A172 (cell line): Measurements from ENCODE around the gene FIZ1. TPM values are rescaled to one million over a fixed set of nuclear protein-coding genes. Genes with fewer than 3 reads are reported as not detected.

ENCODE experiments used
- DNase-seq: peaks from one replicate; pipeline ENCODE4 v3.0.0-alpha.2; 2015; ENCODE audit warnings: low spot score
- total RNA-seq: library from RNA; depleted of rRNA; stranded (reverse); fragments of >200 nt; shearing (Covaris generic); gene quantifications from 2 replicates; pipeline ENCODE4 v1.2.3, GENCODE V29; 2014

The FIZ1 gene
- total RNA-seq, 1 experiment from 2014 or later = 11.5 TPM

- no peak for DNase-seq
These were observed 14.8 kb upstream of the FIZ1 start for GRCh38 chr19:55613930-55614710.

GRCh38 chr19:55613396-55613795 is 14.1 kb upstream of the FIZ1 start:
- no peak for DNase-seq

GRCh38 chr19:55611983-55612645 is 12.8 kb upstream of the FIZ1 start:
- DNase-seq = no peak

- DNase-seq = no peak
These were observed 12.1 kb upstream of the FIZ1 start for GRCh38 chr19:55611300-55611982.

- no peak for DNase-seq
These were observed 10.0 kb upstream of the FIZ1 start for GRCh38 chr19:55609326-55609725.

- DNase-seq = no peak
These were observed 7.5 kb upstream of the FIZ1 start for GRCh38 chr19:55606817-55607216.

GRCh38 chr19:55606471-55606787 is 7.1 kb upstream of the FIZ1 start:
- no peak for DNase-seq

GRCh38 chr19:55605637-55606470 is 6.5 kb upstream of the FIZ1 start, which contains the start of gene ZNF865:
TSS of gene ZNF865 (plus strand) at chr19:55605647. CDS start at chr19:55613619, 7,972 bp downstream.
- peak; percentile 94 for DNase-seq

GRCh38 chr19:55605207-55605636 is 5.9 kb upstream of the FIZ1 start:
- DNase-seq = peak; percentile 100

- DNase-seq = no peak
These were observed 4.4 kb upstream of the FIZ1 start for GRCh38 chr19:55603581-55604292.

GRCh38 chr19:55603115-55603514 is 3.8 kb upstream of the FIZ1 start:
- no peak for DNase-seq

GRCh38 chr19:55602104-55603001 is 3.0 kb upstream of the FIZ1 start:
- DNase-seq = no peak

- no peak for DNase-seq
These were observed 1.8 kb upstream of the FIZ1 start for GRCh38 chr19:55601084-55601483.

- DNase-seq = no peak
These were observed 1.3 kb upstream of the FIZ1 start for GRCh38 chr19:55600662-55601028.

- no peak for DNase-seq
These were observed 735 bp upstream of the FIZ1 start, which contains the start of gene ZNF524 for GRCh38 chr19:55599842-55600661. TSS of gene ZNF524 (plus strand) at chr19:55600288. CDS start at chr19:55602113, 1,825 bp downstream.

GRCh38 chr19:55598719-55599467 is 424 bp downstream of the FIZ1 start:
- peak; percentile 99 for DNase-seq

GRCh38 chr19:55598034-55598433 is 1.3 kb downstream of the FIZ1 start:
- no peak for DNase-seq

- no peak for DNase-seq
These were observed 1.8 kb downstream of the FIZ1 start for GRCh38 chr19:55597501-55597921.
